ENCODE data around the gene NEURL1. TPM values are rescaled to one million over a fixed set of nuclear protein-coding genes. Genes with fewer than 3 reads are reported as not detected.

Gene NEURL1
- total and polyA plus RNA-seq, 10 of the 15 experiments (the other 5 are each of a cell fraction or from before 2014, with no cell fraction given) = 0.02 to 0.05 (median 0.05) TPM; not detected in 6

DNA sequence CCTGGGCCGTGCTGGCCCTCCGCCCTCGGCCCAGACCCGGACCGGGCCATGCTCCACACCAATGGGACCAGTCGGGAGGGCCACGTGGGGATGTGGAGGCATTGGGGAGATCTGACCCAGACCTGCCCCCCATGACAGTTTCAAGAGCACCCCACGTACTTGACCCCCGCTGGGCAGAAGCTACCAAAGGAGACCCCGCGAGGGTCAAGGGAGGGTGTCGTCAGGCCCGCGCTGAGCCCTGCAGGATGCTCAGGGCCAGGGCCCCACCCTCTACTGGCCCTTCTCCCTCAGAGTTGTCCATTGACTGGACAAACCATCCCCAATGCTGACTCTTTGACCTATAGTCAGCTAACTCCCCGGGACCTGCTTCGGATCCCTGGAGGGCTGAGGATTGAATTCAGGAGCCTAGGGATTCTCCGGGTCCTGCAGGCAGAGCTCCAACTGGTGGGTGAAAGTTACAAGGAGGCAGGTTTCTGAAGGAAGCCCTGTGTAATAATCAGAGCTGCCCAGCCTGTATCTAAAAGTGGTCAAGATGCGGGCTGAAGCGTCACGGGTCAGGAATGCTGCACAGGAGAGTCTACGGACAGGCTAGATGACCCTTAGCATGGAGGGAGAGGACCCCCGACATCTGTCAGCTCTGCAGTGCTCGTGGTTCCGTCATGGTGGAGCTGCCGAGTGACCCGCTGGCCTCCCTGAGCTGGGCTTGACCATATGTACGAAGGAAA, 40.8 kb upstream of the NEURL1 start:
- Histone ChIP-seq H3K27ac (ENCODE audit: control insufficient read depth, insufficient read depth) (peak overlapping the region; percentile 83), H3K27me3 (replicated peaks in 1 of 2; ENCODE audit: control insufficient read depth in 2 of 2, insufficient read depth in 2 of 2, low read length in 1 of 2) (no peaks in the 10 kb centered on the region), H3K9me3 (replicated peaks; ENCODE audit: control insufficient read depth, insufficient read depth, low read length) (no peaks in the 10 kb centered on the region), H3K4me3 (peak overlapping the region; percentile 98), H3K4me1 (ENCODE audit: control insufficient read depth, insufficient read depth, low read length) (peaks cover 22% of the 10 kb centered on the region), H3K4me2 (ENCODE audit: control insufficient read depth, insufficient read depth) (peak overlapping the region; percentile 79), H4K20me1 (ENCODE audit: control insufficient read depth, insufficient read depth) (no peaks in the 10 kb centered on the region; the same call in 1 of the 2 replicates), H2AFZ (ENCODE audit: control insufficient read depth, low read depth, low read length) (peak overlapping the region; percentile 69), H3K36me3 (ENCODE audit: control insufficient read depth in 2 of 2, insufficient read depth in 2 of 2, low read length in 1 of 2) (peaks cover 3 to 8% of the 10 kb centered on the region in 2 experiments), H3K9ac (ENCODE audit: control insufficient read depth, insufficient read depth, low read length) (peak overlapping the region; percentile 75), H3K79me2 (ENCODE audit: control insufficient read depth, insufficient read depth, low read length) (peaks cover 27% of the 10 kb centered on the region)
- no TSS peak for BruUV-seq (replicated peaks)
- POLR2A ChIA-PET = interaction anchor here (1.3 to 9.5 kb wide), 5 partner anchors 10 to 57 kb away, joined by 3 to 144 read pairs (median 6); no protein-coding TSS in a partner anchor
- WGBS (ENCODE audit: insufficient coverage, insufficient replicate concordance, low lambda C conversion rate, missing lambda C conversion rate) = 29% methylated on average over 27 of the region's 27 CpGs
- intact Hi-C loops (cut with micrococcal nuclease; ENCODE audit: unreplicated experiment) = no loop called here
- FAIRE-seq (no peak), ATAC-seq (no peak; the same call in 2 of the 3 replicates), DNase-seq (ENCODE audit: low read depth, low spot score) (no peak)
- CTCF ChIA-PET = interaction anchor here (0.6 to 17.8 kb wide), 7 partner anchors 17 to 669 kb away, joined by 3 to 163 read pairs (median 27); partner anchors contain the start of genes CALHM3 and SFR1
- RAD21 ChIA-PET (ENCODE audit: unreplicated experiment) = interaction anchor here (0.6 to 7.1 kb wide), 8 partner anchors 14 to 90 kb away, joined by 3 to 73 read pairs (median 8); no protein-coding TSS in a partner anchor
- TF ChIP-seq NBN (IDR thresholded peaks at IDR 0.05) (0 out of 2 replicates have a peak, but pooled peaks have one; percentile 40), ETV6 (conservative IDR thresholded peaks at IDR 0.05 in 1 of 2, IDR thresholded peaks at IDR 0.05 in 1 of 2; ENCODE audit: borderline replicate concordance in 1 of 2, low read depth in 1 of 2) (no peak), GATAD2B (conservative IDR thresholded peaks at IDR 0.05; ENCODE audit: low read depth) (no peak), NR2F1 (conservative IDR thresholded peaks at IDR 0.05) (peak; percentile 55; the same call in 1 of the 2 replicates), MEF2A (IDR thresholded peaks at IDR 0.05; ENCODE audit: insufficient read depth, low read depth, low read length) (no peak), SMC3 (IDR thresholded peaks at IDR 0.05; ENCODE audit: borderline replicate concordance, low read length) (no peak), BHLHE40 (IDR thresholded peaks at IDR 0.05; ENCODE audit: borderline replicate concordance in 1 of 2, low read depth in 2 of 2, low read length in 1 of 2) (peak in 1 of 2 experiments; percentile 30; a peak in 1 of 4 replicates), MYC (IDR thresholded peaks at IDR 0.05; ENCODE audit: insufficient read depth, insufficient read length, insufficient replicate concordance, low read length, severe bottlenecking) (peak; percentile 19), FOXM1 (IDR thresholded peaks at IDR 0.05; ENCODE audit: low read depth, low read length) (no peak), DPF2 (IDR thresholded peaks at IDR 0.05) (peak; percentile 32; the same call in 1 of the 2 replicates)
- TF ChIP-seq, protein P1, sequence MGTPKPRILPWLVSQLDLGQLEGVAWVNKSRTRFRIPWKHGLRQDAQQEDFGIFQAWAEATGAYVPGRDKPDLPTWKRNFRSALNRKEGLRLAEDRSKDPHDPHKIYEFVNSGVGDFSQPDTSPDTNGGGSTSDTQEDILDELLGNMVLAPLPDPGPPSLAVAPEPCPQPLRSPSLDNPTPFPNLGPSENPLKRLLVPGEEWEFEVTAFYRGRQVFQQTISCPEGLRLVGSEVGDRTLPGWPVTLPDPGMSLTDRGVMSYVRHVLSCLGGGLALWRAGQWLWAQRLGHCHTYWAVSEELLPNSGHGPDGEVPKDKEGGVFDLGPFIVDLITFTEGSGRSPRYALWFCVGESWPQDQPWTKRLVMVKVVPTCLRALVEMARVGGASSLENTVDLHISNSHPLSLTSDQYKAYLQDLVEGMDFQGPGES (IDR thresholded peaks at IDR 0.05) = no peak
- TF ChIP-seq, protein P2, sequence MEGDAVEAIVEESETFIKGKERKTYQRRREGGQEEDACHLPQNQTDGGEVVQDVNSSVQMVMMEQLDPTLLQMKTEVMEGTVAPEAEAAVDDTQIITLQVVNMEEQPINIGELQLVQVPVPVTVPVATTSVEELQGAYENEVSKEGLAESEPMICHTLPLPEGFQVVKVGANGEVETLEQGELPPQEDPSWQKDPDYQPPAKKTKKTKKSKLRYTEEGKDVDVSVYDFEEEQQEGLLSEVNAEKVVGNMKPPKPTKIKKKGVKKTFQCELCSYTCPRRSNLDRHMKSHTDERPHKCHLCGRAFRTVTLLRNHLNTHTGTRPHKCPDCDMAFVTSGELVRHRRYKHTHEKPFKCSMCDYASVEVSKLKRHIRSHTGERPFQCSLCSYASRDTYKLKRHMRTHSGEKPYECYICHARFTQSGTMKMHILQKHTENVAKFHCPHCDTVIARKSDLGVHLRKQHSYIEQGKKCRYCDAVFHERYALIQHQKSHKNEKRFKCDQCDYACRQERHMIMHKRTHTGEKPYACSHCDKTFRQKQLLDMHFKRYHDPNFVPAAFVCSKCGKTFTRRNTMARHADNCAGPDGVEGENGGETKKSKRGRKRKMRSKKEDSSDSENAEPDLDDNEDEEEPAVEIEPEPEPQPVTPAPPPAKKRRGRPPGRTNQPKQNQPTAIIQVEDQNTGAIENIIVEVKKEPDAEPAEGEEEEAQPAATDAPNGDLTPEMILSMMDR (IDR thresholded peaks at IDR 0.05 in 2 of 3, conservative IDR thresholded peaks at IDR 0.05 in 1 of 3; ENCODE audit: control insufficient read depth in 2 of 3, extremely low read depth in 1 of 3, insufficient read depth in 1 of 3, low read depth in 3 of 3, low read length in 3 of 3) = no peak
- TF ChIP-seq, protein P3, sequence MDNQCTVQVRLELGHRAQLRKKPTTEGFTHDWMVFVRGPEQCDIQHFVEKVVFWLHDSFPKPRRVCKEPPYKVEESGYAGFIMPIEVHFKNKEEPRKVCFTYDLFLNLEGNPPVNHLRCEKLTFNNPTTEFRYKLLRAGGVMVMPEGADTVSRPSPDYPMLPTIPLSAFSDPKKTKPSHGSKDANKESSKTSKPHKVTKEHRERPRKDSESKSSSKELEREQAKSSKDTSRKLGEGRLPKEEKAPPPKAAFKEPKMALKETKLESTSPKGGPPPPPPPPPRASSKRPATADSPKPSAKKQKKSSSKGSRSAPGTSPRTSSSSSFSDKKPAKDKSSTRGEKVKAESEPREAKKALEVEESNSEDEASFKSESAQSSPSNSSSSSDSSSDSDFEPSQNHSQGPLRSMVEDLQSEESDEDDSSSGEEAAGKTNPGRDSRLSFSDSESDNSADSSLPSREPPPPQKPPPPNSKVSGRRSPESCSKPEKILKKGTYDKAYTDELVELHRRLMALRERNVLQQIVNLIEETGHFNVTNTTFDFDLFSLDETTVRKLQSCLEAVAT (IDR thresholded peaks at IDR 0.05) = peak; percentile 52; the same call in 1 of the 2 replicates
- TF ChIP-seq, protein P4, sequence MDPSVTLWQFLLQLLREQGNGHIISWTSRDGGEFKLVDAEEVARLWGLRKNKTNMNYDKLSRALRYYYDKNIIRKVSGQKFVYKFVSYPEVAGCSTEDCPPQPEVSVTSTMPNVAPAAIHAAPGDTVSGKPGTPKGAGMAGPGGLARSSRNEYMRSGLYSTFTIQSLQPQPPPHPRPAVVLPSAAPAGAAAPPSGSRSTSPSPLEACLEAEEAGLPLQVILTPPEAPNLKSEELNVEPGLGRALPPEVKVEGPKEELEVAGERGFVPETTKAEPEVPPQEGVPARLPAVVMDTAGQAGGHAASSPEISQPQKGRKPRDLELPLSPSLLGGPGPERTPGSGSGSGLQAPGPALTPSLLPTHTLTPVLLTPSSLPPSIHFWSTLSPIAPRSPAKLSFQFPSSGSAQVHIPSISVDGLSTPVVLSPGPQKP (IDR thresholded peaks at IDR 0.05; ENCODE audit: low read depth, low read length) = no peak
- SMC1A ChIA-PET (ENCODE audit: uncharacterized antibody, unreplicated experiment) = interaction anchor here (0.7 to 9.6 kb wide), 10 partner anchors 10 to 38 kb away, joined by 3 to 124 read pairs (median 6); no protein-coding TSS in a partner anchor
- in situ Hi-C loops (cut with MboI) = no loop called here

All from GM12878 (cell line).